Bronchial epithelial cell (primary cell): ENCODE results near the gene TXNDC11. TPM values are rescaled to one million over a fixed set of nuclear protein-coding genes. Genes with fewer than 3 reads are reported as not detected.

Source experiments
- DNase-seq: peaks from one replicate; pipeline ENCODE4 v3.0.0-alpha.2; 2010; ENCODE audit warnings: low read depth
- FAIRE-seq: peaks from 2 replicates; lab custom pipeline; 2011; peaks lifted over from hg19 to GRCh38; lab: Jason Lieb, UNC
- H3K27me3 ChIP-seq: 2 replicates; pipeline ENCODE4 v1.5.1; 2011; ENCODE audit warnings: low read length; ENCODE audit not compliant: control insufficient read depth, insufficient read depth
- H3K36me3 ChIP-seq: 2 replicates; pipeline ENCODE4 v1.5.1; 2011; ENCODE audit warnings: low read length; ENCODE audit not compliant: control insufficient read depth, insufficient read depth
- H3K4me3 ChIP-seq: 2 replicates; pipeline ENCODE4 v1.5.1; 2011; ENCODE audit warnings: mild to moderate bottlenecking, low read depth, low read length, control low read depth
- total RNA-seq: library from RNA; depleted of rRNA; stranded (reverse); fragments of >200 nt; gene quantifications from 2 replicates; pipeline ENCODE4 v1.2.1, GENCODE V29; 2014
- TF ChIP-seq, protein P1 (sequence below): IDR thresholded peaks from 2 replicates; pipeline ENCODE4 v1.5.1; 2011; ENCODE audit warnings: mild to moderate bottlenecking, moderate library complexity, low read length, control low read depth, inconsistent platforms; ENCODE audit not compliant: insufficient read depth, severe bottlenecking

Gene TXNDC11
- total RNA-seq, 1 donor from 2014 or later: 35.8 TPM

DNA sequence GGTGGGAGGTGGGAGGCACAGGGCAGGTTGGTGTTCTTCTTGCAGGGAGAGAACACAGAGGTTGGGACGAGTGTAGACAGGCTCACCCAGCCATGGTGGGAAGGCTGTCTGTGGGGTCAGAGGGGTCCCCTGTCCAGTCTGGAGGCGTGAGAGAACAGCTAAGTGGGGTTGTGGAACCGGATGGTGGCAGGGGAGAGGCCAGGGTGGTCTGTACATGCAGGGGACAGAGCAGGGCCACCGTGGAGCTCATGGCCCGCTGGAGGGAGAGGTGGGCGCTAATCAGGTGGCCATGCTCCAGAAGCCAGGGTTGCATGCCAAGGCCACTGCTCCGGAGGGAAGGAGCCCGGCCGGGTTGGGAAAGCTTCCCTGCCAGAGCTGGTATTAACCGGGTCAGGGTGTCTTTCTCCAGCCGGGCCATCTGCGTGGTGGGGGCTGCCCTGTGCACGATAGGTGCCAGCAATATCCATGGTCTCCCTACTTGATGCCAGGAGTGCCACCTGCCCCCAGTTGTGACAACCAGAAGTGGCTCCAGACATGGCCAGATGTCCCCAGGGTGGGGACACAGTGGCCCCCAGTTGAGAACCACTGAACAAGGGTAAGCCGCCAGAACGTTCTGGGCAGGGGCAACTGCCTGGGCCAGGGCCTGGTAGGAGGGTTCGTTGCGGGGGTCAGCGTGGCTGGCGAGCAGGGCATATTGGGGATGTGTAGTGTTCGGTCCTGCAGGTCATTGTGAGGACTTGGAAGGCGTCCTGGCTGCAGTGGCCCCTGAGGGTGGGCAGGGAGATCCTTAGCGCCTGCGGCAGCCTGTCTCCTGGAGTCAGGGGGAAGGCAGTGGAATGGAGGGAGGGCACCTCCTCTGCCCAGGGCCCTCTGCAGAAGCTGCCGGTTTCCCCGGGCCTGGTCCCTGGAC, 69.3 kb downstream of the TXNDC11 start:
- FAIRE-seq (no peak), DNase-seq (no peak)
- Histone ChIP-seq H3K36me3 (peaks cover 10% of the 10 kb centered on the region), H3K4me3 (no peak overlapping the region), H3K27me3 (no peaks in the 10 kb centered on the region)
- TF ChIP-seq, protein P1, sequence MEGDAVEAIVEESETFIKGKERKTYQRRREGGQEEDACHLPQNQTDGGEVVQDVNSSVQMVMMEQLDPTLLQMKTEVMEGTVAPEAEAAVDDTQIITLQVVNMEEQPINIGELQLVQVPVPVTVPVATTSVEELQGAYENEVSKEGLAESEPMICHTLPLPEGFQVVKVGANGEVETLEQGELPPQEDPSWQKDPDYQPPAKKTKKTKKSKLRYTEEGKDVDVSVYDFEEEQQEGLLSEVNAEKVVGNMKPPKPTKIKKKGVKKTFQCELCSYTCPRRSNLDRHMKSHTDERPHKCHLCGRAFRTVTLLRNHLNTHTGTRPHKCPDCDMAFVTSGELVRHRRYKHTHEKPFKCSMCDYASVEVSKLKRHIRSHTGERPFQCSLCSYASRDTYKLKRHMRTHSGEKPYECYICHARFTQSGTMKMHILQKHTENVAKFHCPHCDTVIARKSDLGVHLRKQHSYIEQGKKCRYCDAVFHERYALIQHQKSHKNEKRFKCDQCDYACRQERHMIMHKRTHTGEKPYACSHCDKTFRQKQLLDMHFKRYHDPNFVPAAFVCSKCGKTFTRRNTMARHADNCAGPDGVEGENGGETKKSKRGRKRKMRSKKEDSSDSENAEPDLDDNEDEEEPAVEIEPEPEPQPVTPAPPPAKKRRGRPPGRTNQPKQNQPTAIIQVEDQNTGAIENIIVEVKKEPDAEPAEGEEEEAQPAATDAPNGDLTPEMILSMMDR: no peak

DNA sequence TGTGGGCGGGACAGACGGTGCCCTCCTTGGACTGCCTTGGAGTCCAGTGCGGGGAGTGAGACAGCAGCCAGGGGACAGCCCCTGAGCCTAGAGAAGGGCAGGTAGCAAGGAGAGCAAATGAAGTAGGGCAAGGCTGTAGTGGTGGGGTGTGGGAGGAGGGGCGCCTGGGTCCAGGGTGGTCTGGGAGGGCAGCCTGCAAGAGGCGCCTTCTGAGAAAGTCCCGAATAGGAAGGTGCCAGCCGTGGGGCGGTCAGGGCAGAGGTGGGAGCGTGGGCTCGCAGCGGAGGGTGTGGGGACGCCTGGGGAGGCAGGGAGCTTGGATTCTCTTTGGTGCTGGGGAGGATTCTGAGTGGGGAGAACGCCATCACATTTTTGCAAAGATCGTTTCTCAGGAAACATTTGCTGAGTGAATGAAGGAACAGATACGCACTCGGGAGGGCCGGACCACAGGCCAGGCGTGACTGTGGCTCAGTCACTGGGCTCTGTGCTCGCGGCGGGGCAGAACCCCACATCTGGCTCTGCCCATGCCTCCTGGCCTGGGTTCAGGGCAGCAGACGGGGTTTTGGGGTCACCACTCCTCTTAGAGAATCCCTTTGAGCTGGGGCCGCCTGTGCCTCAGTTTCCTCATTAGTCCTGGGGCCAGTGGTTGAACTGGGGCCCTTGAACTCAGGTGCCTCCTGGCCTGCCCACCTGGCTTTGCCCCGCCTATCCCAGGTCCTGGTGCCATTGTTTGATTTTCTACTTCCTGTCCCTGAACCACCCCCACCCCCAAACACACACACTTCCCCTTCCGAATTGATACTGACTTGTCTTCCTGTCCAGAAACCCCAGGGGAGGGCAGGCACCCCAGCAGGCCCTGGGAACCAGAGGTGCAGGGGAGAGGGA, 70.2 kb downstream of the TXNDC11 start:
- FAIRE-seq: no peak

DNA sequence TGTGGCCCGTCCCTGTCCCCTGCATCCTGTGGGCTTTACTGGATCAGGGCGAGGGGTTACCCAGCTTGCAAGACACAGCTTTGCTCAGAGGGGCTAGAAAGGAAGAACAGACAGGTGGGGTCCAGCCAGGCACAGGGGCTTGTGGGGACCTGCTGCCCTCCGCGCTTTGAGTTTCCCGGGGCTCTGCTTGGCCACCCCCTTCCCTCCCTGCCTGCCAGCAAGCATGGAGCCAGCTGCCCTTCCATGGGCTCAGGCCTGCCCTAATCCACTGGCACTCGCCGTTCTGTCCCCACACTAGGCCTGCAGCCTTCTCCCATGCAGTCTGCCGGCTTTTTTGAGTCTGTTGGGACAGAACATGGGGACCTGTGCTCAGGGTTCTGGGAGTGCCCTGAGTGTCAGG, 71.0 kb downstream of the TXNDC11 start:
- no peak for DNase-seq
- Histone ChIP-seq H3K36me3 (peaks cover 6% of the 10 kb centered on the region), H3K27me3 (no peaks in the 10 kb centered on the region), H3K4me3 (no peak overlapping the region)
- TF ChIP-seq, protein P1: no peak
- FAIRE-seq: no peak

More for the DNA sequence above, 70.2 kb downstream of the TXNDC11 start:
- TF ChIP-seq, protein P1: no peak
- Histone ChIP-seq H3K36me3 (peaks cover 6% of the 10 kb centered on the region), H3K4me3 (no peak overlapping the region), H3K27me3 (no peaks in the 10 kb centered on the region)
- no peak for DNase-seq

DNA sequence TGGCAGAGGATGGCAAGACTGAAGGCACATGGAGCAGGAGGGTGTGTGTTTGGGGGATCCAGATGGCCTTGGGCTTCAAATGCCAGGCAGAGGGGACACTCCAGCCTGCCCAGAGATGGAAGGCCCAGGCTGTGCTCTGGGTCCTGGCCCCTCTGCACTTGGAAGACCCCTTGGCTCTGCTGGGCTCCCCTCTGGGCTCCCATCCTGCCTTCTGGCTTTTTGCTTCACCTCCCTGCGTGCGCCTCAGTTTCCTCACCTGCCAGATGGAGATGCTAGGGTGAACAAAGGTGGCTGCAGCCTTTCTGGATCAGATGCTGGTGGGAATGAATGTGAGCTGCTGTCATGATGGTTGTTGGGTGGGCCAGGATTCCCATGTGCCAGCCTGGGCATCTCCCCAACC, 71.4 kb downstream of the TXNDC11 start:
- H3K27me3 ChIP-seq: no peaks in the 10 kb centered on the region
- no peak for FAIRE-seq
- peaks cover 5% of the 10 kb centered on the region for H3K36me3 ChIP-seq
- DNase-seq: no peak
- no peak overlapping the region for H3K4me3 ChIP-seq
- TF ChIP-seq, protein P1: no peak

DNA sequence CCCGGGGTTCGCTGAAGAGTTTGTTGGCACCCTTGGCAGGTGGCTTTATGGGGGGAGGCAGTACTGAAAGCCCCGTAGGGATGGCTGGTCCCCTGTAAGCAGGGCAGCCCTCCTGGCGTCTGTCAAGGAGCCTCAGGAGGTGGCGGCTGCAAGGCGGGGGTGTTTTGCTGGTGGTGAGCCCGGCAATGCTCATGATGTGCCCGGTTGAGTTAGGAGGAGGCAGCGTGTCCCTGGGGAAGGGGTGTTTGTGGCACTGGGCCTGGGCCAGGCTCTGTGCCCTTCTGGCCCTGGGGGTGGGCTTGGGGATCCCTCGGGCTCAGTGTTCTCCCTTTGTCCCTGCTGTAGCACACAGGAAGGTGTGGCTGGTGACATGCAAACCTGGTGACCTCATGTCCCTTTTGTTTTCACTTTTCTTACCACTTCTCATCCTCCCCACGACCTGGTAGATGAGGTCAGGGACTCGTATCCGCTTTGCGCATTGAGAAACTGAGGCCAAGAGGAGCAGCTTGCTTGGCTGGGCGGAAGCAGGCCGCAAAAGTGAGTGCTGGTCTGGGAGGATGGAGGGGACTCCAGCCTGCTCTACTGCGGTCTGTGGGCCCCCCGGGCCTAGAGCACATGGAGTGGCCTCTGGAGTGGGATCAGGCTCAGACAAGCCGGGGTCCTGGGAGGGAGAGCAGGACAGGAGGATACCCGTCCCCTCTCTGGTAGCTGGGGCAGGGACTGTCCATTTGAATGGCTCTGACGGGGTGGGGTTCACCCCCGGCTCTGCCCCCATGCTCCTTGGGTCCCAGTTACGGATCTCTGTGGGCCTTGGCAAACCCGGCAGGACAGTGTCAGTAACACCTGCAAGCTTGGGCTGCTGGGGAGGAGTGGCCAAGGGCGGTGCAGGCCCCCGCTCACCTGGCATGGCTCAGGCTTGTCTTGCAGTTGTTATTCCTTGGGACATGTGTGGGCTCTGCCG, 72.2 kb downstream of the TXNDC11 start:
- DNase-seq (no peak), FAIRE-seq (no peak)
- no peak overlapping the region for H3K4me3 ChIP-seq
- H3K27me3 ChIP-seq: no peaks in the 10 kb centered on the region
- TF ChIP-seq, protein P1: no peak
- peaks cover 1% of the 10 kb centered on the region for H3K36me3 ChIP-seq
